ENCODE data around the gene WNT3. TPM values are rescaled to one million over a fixed set of nuclear protein-coding genes. Genes with fewer than 3 reads are reported as not detected.

Gene WNT3
- total and polyA plus RNA-seq, 10 of the 15 experiments (the other 5 are each of a cell fraction or from before 2014, with no cell fraction given): 0.01 to 0.03 TPM; not detected in 8

GRCh38 chr17:46764000-46764708 lies 54.3 kb downstream of the WNT3 start:
- no TSS peak for BruUV-seq (replicated peaks)
- intact Hi-C loops (cut with micrococcal nuclease; ENCODE audit: unreplicated experiment): no loop called here
- CTCF ChIA-PET: interaction anchor here (0.9 kb wide), 1 partner anchor 71 kb away, joined by 5 read pairs; no protein-coding TSS in a partner anchor

More at GRCh38 chr17:46764000-46764708, 54.3 kb downstream of the WNT3 start:
- Histone ChIP-seq H4K20me1 (ENCODE audit: control insufficient read depth, insufficient read depth) (no peaks in the 10 kb centered on the region), H2AFZ (ENCODE audit: control insufficient read depth, low read depth, low read length) (no peak overlapping the region), H3K9me3 (replicated peaks; ENCODE audit: control insufficient read depth, insufficient read depth, low read length) (no peaks in the 10 kb centered on the region), H3K4me2 (ENCODE audit: control insufficient read depth, insufficient read depth) (no peak overlapping the region), H3K27me3 (replicated peaks in 1 of 2; ENCODE audit: control insufficient read depth in 2 of 2, insufficient read depth in 2 of 2, low read length in 1 of 2) (no peaks in the 10 kb centered on the region; a peak in 2 of 4 replicates), H3K9ac (ENCODE audit: control insufficient read depth, insufficient read depth, low read length) (no peak overlapping the region), H3K4me1 (ENCODE audit: control insufficient read depth, insufficient read depth, low read length) (no peaks in the 10 kb centered on the region), H3K4me3 (no peak overlapping the region), H3K79me2 (ENCODE audit: control insufficient read depth, insufficient read depth, low read length) (no peaks in the 10 kb centered on the region), H3K36me3 (ENCODE audit: control insufficient read depth in 2 of 2, insufficient read depth in 2 of 2, low read length in 1 of 2) (no peaks in the 10 kb centered on the region), H3K27ac (ENCODE audit: control insufficient read depth, insufficient read depth) (no peak overlapping the region)
- DNase-seq (ENCODE audit: low read depth, low spot score): no peak
- no peak for ATAC-seq
- POLR2A ChIA-PET: no interaction called here
- SMC1A ChIA-PET (ENCODE audit: uncharacterized antibody, unreplicated experiment): no interaction called here
- WGBS (ENCODE audit: insufficient coverage, insufficient replicate concordance, low lambda C conversion rate, missing lambda C conversion rate): 70% methylated on average over 12 of the region's 12 CpGs
- RAD21 ChIA-PET (ENCODE audit: unreplicated experiment): no interaction called here
- no peak for FAIRE-seq
- no peak for TF ChIP-seq PBX3 (IDR thresholded peaks at IDR 0.05; ENCODE audit: insufficient replicate concordance, low read depth, low read length)
- no peak for TF ChIP-seq SREBF1 (IDR thresholded peaks at IDR 0.05; ENCODE audit: low read length)
- TF ChIP-seq E2F8 (IDR thresholded peaks at IDR 0.05; ENCODE audit: low read depth, partially characterized antibody): no peak
- TF ChIP-seq IRF3 (IDR thresholded peaks at IDR 0.05): no peak
- TF ChIP-seq EZH2 (IDR thresholded peaks at IDR 0.05; ENCODE audit: borderline replicate concordance, control insufficient read depth, low read depth, low read length): no peak
- no peak for TF ChIP-seq E2F4 (IDR thresholded peaks at IDR 0.05; ENCODE audit: low read depth, low read length)
- TF ChIP-seq EP300 (IDR thresholded peaks at IDR 0.05; ENCODE audit: borderline replicate concordance in 1 of 2, control insufficient read depth in 1 of 2, low read depth in 2 of 2, low read length in 2 of 2): no peak
- TF ChIP-seq SPI1 (IDR thresholded peaks at IDR 0.05; ENCODE audit: borderline replicate concordance, insufficient read depth, low read depth, low read length): no peak
- in situ Hi-C loops (cut with MboI): loop anchor here (5.0 kb wide), 1 partner anchor 37 kb away; no protein-coding TSS in a partner anchor

All from GM12878 (cell line).